Immature natural killer cell (primary cell): ENCODE data around the gene SLC5A10. TPM values are rescaled to one million over a fixed set of nuclear protein-coding genes. Genes with fewer than 3 reads are reported as not detected.
"Not testable (repeated sequence)": the region's sequence is repeated elsewhere in the genome, so short reads cannot be mapped to it uniquely, and the experiment has no call there.

Experiments used
- DNase-seq, 3 donors: peaks; one replicate each; pipeline ENCODE4 v3.0.0; 2022; ENCODE audit warnings: mixed read lengths in 1 of 3
- H3K27ac Mint-ChIP-seq, 6 donors: one replicate each; pipeline ENCODE4 v1.8.0; 2020; ENCODE audit warnings: mixed read lengths in 6 of 6, mild to moderate bottlenecking in 5 of 6, inconsistent platforms in 4 of 6, moderate library complexity in 3 of 6
- H3K27me3 Mint-ChIP-seq, 3 donors: one replicate each; pipeline ENCODE4 v1.8.0; 2020 to 2021; ENCODE audit warnings: low read depth in 3 of 3, mild to moderate bottlenecking in 3 of 3, mixed read lengths in 3 of 3, moderate library complexity in 3 of 3, inconsistent platforms in 1 of 3
- H3K36me3 Mint-ChIP-seq, 3 donors: one replicate each; pipeline ENCODE4 v1.8.0; 2020; ENCODE audit warnings: mixed read lengths in 3 of 3, inconsistent platforms in 2 of 3, mild to moderate bottlenecking in 2 of 3
- H3K4me1 Mint-ChIP-seq, 2 donors: one replicate each; pipeline ENCODE4 v1.8.0; 2020; ENCODE audit warnings: inconsistent platforms in 2 of 2, mild to moderate bottlenecking in 2 of 2, mixed read lengths in 2 of 2, moderate library complexity in 1 of 2
- H3K4me3 Mint-ChIP-seq, 5 donors: one replicate each; pipeline ENCODE4 v1.8.0; 2020; ENCODE audit warnings: mild to moderate bottlenecking in 5 of 5, mixed read lengths in 5 of 5, inconsistent platforms in 3 of 5, moderate library complexity in 3 of 5
- H3K9me3 Mint-ChIP-seq, 6 donors: one replicate each; pipeline ENCODE4 v1.8.0; 2020; ENCODE audit warnings: mild to moderate bottlenecking in 6 of 6, mixed read lengths in 6 of 6, inconsistent platforms in 4 of 6, moderate library complexity in 3 of 6
- polyA plus RNA-seq, 3 donors: library from polyadenylated mRNA; unstranded; fragments of 300-500 nt; fragmentation: Illumina TruSeq; gene quantifications; one replicate each; pipeline ENCODE4 v1.2.3, GENCODE V29; 2021

SLC5A10 gene
- not detected for polyA plus RNA-seq

DNA sequence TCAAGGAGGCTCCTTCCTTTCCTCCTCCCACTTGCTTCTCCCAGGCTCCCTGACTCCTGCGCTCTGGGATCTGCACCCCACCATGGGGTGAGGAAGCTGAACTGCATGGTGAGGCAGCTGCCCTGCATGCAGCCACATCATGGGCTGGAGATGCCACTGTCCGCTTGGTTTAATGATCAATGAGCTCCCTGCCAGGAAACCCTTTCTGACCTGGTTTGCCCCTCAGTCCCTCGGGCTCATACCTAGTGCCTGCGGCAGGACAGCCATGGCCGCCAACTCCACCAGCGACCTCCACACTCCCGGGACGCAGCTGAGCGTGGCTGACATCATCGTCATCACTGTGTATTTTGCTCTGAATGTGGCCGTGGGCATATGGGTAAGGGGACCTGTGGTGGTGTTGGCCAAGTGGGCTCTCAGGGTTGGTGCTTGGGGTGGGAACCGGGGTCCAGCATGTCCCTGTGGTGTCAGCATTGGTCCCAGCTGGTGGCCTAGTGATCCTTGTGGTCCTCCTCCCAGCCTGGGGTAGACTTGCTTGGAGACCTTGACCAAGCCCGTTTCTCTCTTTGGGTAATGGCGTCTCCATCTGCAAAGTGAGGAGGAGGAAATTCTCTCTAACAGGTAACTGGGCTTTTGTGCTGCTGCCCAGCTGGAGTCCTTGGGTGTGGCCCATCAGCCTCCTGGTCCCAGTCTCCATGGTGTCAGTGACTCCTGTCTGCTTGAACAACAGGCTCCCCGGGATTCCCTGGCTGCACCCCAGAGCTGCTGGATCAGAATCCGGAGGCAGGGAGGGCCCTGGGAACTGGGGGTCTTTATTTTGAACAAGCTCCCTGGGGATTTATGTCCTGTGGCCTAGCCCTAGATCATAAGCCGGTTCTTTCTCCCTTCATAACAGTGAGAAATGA is at the start of gene SLC5A10:
TSS of gene SLC5A10 (plus strand) at position 225 of the 902 bp plus-strand sequence. CDS start at position 266, 41 bp downstream.
- H3K4me3 Mint-ChIP-seq = no peak within 1 kb of the TSS
- no peaks in the 10 kb centered on the region for H3K36me3 Mint-ChIP-seq
- no peaks in the 10 kb centered on the region for H3K9me3 Mint-ChIP-seq
- peaks cover 2 to 11% (median 8%) of the 10 kb centered on the region in 3 donors for H3K27me3 Mint-ChIP-seq
- no peak for DNase-seq
- no peak within 1 kb of the TSS for H3K27ac Mint-ChIP-seq
- H3K4me1 Mint-ChIP-seq = peaks cover 8% of the 10 kb centered on the region in 2 donors

DNA sequence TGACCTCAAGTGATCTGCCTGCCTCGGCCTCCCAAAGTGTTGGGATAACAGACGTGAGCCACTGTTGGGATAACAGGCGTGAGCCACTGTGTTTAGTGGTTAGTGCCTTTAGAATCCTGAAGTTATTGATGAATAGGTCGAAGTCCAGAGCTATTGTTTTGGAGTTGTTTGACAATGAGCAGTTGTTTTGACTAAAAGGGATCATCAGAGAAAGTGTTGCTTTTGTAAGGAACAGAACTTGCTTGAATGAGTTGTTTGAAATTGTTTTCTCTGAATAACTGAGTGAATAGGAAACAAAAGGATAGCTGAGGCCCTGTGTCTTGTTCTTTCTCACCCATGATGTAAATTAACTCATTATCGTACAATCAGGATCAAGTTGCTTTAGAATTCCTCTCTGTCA is 47.5 kb upstream of the SLC5A10 start:
- H3K36me3 Mint-ChIP-seq = peaks cover 21 to 49% (median 40%) of the 10 kb centered on the region in 3 donors
- no peak overlapping the region for H3K27ac Mint-ChIP-seq
- DNase-seq = no peak
- no peak overlapping the region for H3K4me3 Mint-ChIP-seq
- H3K27me3 Mint-ChIP-seq = peaks cover 0 to 12% (median 1%) of the 10 kb centered on the region in 3 donors
- no peaks in the 10 kb centered on the region for H3K9me3 Mint-ChIP-seq
- peaks cover 34 to 45% of the 10 kb centered on the region in 2 donors for H3K4me1 Mint-ChIP-seq

DNA sequence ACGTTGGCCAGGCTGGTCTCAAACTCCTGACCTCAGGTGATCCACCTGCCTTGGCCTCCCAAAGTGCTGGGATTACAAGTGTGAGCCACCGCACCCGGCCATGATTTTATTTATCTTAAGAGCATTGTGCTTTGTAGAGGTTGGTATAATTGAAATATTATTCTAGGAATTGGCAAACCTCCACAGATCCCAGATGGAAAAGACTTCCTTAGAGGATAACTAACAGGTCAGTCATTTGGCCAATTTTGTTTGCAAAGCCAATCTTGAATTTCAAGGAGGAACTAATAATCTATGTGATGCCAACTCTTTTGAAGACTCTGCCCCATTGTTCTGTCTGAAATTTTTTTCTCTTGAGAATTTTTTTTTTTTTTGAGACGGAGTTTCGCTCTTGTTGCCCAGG is 46.7 kb upstream of the SLC5A10 start:
- peaks cover 0 to 10% (median 1%) of the 10 kb centered on the region in 3 donors for H3K27me3 Mint-ChIP-seq
- no peaks in the 10 kb centered on the region for H3K9me3 Mint-ChIP-seq
- H3K4me1 Mint-ChIP-seq = peaks cover 31 to 41% of the 10 kb centered on the region in 2 donors
- no peak overlapping the region for H3K27ac Mint-ChIP-seq
- H3K36me3 Mint-ChIP-seq = peaks cover 24 to 50% (median 38%) of the 10 kb centered on the region in 3 donors
- no peak for DNase-seq
- no peak overlapping the region for H3K4me3 Mint-ChIP-seq

DNA sequence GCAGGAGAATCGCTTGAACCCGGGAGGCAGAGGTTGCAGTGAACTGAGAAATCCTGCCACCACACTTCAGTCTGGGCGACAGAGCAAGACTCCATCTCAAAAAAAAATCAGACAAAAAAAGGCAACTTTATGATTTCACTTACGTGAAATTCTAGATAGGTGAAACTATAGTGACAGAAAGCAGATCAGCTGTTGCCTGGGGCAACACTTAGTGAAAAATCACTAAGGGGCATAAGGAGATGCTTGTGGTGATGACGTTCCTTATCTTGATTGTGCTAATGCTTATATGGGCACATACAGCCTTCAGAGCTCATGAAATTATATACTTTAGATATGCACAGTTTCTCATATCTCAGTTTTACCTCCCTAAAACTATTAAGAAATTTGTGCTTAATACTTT is 41.6 kb upstream of the SLC5A10 start:
- peaks cover 24 to 57% (median 39%) of the 10 kb centered on the region in 3 donors for H3K36me3 Mint-ChIP-seq
- peaks cover 0 to 3% (median 0%) of the 10 kb centered on the region in 3 donors for H3K27me3 Mint-ChIP-seq
- no peak for DNase-seq
- no peak overlapping the region for H3K27ac Mint-ChIP-seq
- no peak overlapping the region for H3K4me3 Mint-ChIP-seq
- H3K9me3 Mint-ChIP-seq = no peaks in the 10 kb centered on the region
- H3K4me1 Mint-ChIP-seq = peaks cover 0 to 1% of the 10 kb centered on the region in 2 donors

DNA sequence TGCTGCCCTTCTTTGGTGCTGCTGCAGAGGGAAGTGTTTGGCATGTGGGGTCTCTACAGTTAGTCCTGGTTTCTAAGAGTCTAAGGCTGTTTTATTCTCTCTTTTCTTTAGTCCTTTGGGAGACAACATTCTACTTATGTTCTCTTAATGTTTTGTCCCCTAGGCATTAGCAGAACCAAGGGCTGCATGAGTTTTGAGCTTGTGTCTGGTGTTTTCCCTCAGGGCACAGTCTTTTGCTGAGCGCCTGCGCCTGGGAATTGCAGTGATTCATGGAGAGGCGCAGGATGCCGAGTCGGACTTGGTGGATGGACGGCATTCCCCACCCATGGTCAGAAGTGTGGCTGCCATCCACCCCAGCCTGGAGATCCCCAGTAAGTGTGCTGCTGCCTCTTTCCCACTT is 41.1 kb upstream of the SLC5A10 start:
- peaks cover 0 to under 1% of the 10 kb centered on the region in 2 donors for H3K4me1 Mint-ChIP-seq
- DNase-seq = no peak
- H3K27ac Mint-ChIP-seq = no peak overlapping the region
- H3K36me3 Mint-ChIP-seq = peaks cover 26 to 57% (median 38%) of the 10 kb centered on the region in 3 donors
- H3K27me3 Mint-ChIP-seq = peaks cover 0 to 3% (median 0%) of the 10 kb centered on the region in 3 donors
- no peaks in the 10 kb centered on the region for H3K9me3 Mint-ChIP-seq
- H3K4me3 Mint-ChIP-seq = no peak overlapping the region

DNA sequence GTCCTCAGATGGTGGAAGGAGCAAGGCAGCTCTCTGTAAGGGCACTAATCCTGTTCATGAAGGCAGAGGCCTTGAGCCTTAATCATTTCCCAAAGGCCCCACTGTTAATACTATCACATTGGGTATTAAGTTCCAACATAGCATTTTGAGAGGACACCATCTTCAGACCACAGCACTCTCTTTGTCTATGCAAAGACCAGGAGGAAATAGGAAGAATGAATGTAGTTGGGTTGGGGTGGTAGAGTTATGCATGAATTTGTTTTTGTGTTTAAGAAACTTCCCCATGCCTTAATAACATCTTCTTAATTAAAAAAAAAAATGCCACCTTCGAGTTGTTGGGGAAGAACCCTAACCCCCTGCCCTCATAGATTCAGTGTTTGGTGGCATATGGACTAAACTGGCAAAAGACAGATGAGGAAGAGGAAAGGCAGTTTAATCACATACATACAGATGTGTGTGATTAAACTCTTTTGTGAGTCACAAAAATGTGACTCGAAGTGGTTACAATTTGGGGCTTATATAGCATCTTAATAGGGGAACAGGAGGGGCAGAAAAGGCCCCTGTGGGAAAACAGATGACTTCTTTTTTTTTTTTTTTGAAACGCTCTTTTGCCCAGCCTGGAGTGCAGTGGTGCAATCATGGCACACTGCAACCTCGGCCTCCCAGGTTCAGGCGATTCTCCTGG is 35.0 kb upstream of the SLC5A10 start:
- Mint-ChIP-seq H3K27ac (no peak overlapping the region), H3K9me3 (no peaks in the 10 kb centered on the region), H3K4me1 (peaks cover 26 to 28% of the 10 kb centered on the region in 2 donors), H3K36me3 (peaks cover 25 to 33% (median 26%) of the 10 kb centered on the region in 3 donors), H3K27me3 (peaks cover 0 to 5% (median 4%) of the 10 kb centered on the region in 3 donors), H3K4me3 (no peak overlapping the region)
- DNase-seq = no peak

DNA sequence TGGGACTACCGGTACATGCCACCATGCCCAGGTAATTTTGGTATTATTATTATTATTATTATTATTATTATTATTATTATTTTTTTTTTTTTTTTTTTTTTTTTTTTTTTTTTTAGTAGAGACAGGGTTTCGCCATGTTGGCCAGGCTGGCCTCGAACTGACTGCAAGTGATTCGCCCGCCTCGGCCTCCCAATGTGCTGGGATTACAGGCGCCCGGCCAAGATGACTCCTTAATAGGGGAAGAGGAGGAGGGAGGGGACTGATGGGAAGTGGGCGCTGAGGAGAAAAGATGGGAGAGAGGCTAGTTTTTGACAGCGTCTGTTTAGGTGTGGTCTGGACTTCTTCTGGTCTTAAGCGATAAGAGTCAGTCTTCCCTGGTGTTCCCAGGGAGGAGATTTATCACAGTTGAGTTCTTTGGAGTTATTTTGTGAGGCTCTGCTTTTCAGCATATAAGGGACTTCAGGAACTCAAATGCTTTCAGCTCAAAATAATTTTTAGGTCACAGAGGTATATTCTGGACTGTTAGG is 34.4 kb upstream of the SLC5A10 start:
- Mint-ChIP-seq H3K4me3 (no peak overlapping the region), H3K4me1 (peaks cover 31 to 33% of the 10 kb centered on the region in 2 donors), H3K27me3 (peaks cover 0 to 5% (median 4%) of the 10 kb centered on the region in 3 donors), H3K27ac (no peak overlapping the region), H3K36me3 (peaks cover 20 to 28% (median 25%) of the 10 kb centered on the region in 3 donors), H3K9me3 (no peaks in the 10 kb centered on the region)
- DNase-seq = no peak

DNA sequence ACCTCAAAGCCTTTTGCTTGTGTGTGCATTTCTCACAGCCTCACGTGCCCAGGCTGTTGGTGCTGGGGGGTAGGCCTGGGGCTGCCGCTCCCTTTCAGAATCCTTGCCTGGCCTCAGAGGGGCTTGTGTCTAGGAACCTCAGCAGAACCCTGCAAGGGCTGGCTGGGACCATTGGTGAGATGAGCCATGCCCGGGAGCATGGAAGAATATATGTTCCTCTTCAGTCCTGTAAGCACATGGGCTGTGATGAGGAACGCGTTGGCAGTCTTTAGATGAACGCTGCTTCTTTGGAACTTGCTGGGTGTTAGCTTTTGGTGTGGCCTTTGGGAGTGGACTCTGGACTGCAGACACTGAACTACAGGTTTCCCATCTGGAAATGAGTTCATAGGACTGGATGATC is 32.0 kb upstream of the SLC5A10 start:
- no peak overlapping the region for H3K4me3 Mint-ChIP-seq
- DNase-seq = no peak
- H3K27ac Mint-ChIP-seq = peak overlapping the region in 2 of 6 donors; percentile 16 to 47
- peaks cover 0 to 5% (median 4%) of the 10 kb centered on the region in 3 donors for H3K27me3 Mint-ChIP-seq
- H3K36me3 Mint-ChIP-seq = peaks cover 19 to 23% (median 21%) of the 10 kb centered on the region in 3 donors
- H3K9me3 Mint-ChIP-seq = no peaks in the 10 kb centered on the region
- peaks cover 31 to 35% of the 10 kb centered on the region in 2 donors for H3K4me1 Mint-ChIP-seq

DNA sequence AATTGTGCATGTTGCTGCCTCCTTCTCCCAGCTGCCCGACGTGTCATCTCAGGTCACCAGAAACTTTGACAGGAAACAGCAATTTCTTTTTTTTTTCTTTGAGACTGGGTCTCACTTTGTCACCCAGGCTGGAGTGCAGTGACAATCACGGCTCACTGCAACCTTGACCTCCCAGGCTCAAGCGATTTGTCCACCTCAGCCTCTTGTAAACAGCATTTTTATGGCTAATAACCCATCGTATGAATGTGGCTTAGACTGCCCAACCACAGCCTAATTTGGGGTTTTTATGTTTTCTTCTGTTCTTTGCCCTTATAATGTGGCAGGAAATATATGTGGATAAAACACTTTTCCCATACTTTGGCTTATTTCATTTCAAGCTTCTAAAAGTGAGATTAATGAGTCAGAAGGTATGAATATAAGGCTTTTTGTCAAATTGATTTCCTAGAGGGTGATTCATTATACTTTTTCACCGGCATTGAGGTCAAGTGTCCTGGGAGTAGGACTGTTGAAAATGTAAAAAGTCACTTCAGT is 31.0 kb upstream of the SLC5A10 start:
- H3K27me3 Mint-ChIP-seq = peaks cover 0 to 4% (median 3%) of the 10 kb centered on the region in 3 donors
- peak overlapping the region; percentile 3 to 61 (median 15) for H3K4me3 Mint-ChIP-seq
- no peaks in the 10 kb centered on the region for H3K9me3 Mint-ChIP-seq
- H3K36me3 Mint-ChIP-seq = peaks cover 17 to 22% (median 18%) of the 10 kb centered on the region in 3 donors
- DNase-seq = no peak
- H3K27ac Mint-ChIP-seq = peak overlapping the region in 3 of 6 donors; percentile 9 to 44 (median 38)
- H3K4me1 Mint-ChIP-seq = peaks cover 31 to 35% of the 10 kb centered on the region in 2 donors

DNA sequence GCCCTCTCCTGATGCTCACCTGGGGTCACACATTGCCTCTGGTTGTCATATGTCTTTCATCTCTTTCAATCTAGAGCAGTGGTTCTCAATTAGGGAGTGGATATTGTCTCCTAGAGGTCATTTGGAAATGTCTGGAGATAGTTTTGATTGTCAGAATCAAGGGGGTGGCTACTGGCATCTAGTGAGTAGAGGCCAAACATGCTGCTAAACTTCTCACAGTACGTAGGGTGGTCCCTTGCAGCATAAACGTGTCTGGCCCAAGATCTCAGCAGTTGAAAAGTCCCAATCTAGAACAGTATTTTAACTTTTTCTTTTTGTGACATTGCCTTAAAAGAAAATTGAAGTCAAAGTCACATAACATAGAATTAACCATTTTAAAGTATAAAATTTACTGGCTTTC is 30.5 kb upstream of the SLC5A10 start:
- peak overlapping the region in 5 of 6 donors; percentile 7 to 71 (median 23) for H3K27ac Mint-ChIP-seq
- no peaks in the 10 kb centered on the region for H3K9me3 Mint-ChIP-seq
- peaks cover 17 to 22% (median 18%) of the 10 kb centered on the region in 3 donors for H3K36me3 Mint-ChIP-seq
- DNase-seq = no peak
- H3K4me1 Mint-ChIP-seq = peaks cover 33 to 37% of the 10 kb centered on the region in 2 donors
- peak overlapping the region; percentile 3 to 61 (median 15) for H3K4me3 Mint-ChIP-seq
- peaks cover 0 to 4% (median 2%) of the 10 kb centered on the region in 3 donors for H3K27me3 Mint-ChIP-seq

DNA sequence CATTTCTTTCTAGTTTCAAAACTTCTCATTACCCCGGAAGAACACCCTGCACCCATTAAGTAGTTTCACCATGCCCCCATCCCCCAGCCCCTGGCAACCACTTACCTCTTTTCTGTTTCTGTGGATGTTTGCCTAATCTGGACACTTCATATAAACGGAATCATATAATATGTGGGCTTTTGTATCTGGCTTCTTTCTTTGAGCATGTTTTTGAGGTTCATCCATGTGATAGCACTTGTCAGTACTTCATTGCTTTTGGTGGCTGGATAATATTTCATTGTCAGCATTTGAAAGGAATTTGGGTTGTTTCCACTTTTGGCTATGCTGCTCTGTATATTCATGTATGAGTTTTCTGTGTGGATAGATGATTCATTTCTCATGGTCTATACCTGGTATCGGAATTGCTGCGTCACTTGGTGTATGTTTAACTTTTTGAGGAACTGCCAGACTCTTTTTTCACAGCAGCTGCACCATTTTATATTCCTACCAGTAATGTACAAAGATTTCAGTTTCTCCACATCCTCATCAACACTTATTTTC is 30.0 kb upstream of the SLC5A10 start:
- peak overlapping the region in 4 of 6 donors; percentile 1 to 56 (median 34) for H3K27ac Mint-ChIP-seq
- H3K27me3 Mint-ChIP-seq = peaks cover 0 to 4% (median 2%) of the 10 kb centered on the region in 3 donors
- peaks cover 12 to 18% (median 14%) of the 10 kb centered on the region in 3 donors for H3K36me3 Mint-ChIP-seq
- peaks cover 38 to 40% of the 10 kb centered on the region in 2 donors for H3K4me1 Mint-ChIP-seq
- H3K4me3 Mint-ChIP-seq = peak overlapping the region in 3 of 5 donors; percentile 12 to 59 (median 12)
- DNase-seq = no peak
- H3K9me3 Mint-ChIP-seq = no peaks in the 10 kb centered on the region

DNA sequence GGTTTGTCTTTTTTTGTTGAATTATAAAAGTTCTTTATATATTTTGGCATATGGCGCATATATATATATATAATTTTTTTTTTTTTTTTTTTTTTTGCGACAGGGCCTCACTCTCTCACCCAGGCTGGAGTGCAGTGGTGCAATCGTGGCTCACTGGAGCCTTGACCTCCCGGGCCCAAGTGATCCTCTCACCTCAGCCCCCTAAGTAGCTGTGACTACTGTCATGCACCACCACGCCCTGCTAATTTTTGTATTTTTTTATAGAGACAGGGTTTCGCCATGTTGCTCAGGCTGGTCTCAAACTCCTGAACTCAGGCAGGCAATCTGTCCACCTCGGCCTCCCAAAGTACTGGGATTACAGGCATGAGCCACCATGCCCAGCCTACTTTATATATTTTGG is 29.4 kb upstream of the SLC5A10 start:
- not testable (repeated sequence) for H3K9me3 Mint-ChIP-seq, H3K27ac Mint-ChIP-seq, H3K4me3 Mint-ChIP-seq, DNase-seq, H3K27me3 Mint-ChIP-seq
- H3K36me3 Mint-ChIP-seq = peaks cover 11 to 15% (median 14%) of the 10 kb centered on the region in 3 donors
- H3K4me1 Mint-ChIP-seq = peaks cover 38 to 40% of the 10 kb centered on the region in 2 donors

DNA sequence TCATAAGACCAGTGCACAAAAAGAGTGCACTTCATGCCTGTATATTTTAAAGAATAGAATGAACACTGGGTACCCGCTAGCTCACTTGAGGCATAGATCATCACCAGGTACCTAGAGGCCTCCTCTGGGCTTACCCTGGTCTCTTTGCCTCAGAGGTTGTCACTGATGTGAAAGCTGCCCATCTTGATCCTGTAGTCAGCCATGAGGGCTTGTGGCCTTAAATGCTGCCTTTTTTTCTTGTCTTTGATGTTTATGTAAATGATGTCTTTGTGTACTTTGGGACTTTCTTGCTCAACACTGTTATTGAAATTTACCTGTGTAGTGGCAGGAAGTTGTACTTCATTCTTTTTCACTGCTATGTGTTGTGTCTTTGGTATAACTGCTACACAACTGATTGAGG is 26.8 kb upstream of the SLC5A10 start:
- no peak overlapping the region for H3K4me3 Mint-ChIP-seq
- no peaks in the 10 kb centered on the region for H3K9me3 Mint-ChIP-seq
- peak overlapping the region in 3 of 6 donors; percentile 20 to 72 (median 47) for H3K27ac Mint-ChIP-seq
- H3K27me3 Mint-ChIP-seq = peaks cover 0 to 2% (median 1%) of the 10 kb centered on the region in 3 donors
- H3K36me3 Mint-ChIP-seq = peaks cover 15 to 18% (median 16%) of the 10 kb centered on the region in 3 donors
- DNase-seq = no peak
- peaks cover 26 to 29% of the 10 kb centered on the region in 2 donors for H3K4me1 Mint-ChIP-seq
